ENCODE results near the gene HSPA8.
A peak's percentile ranks its signal among the peaks of the same experiment; 100 is the strongest.
"Not testable (repeated sequence)": the region's sequence is repeated elsewhere in the genome, so short reads cannot be mapped to it uniquely, and the experiment has no call there.

The HSPA8 gene

GRCh38 chr11:123061403-123062157, at the start of gene HSPA8:
Gene HSPA8, minus strand, starts transcription at chr11:123062136. Its CDS starts 812 bp downstream, at chr11:123061324.
- H3K4me1 ChIP-seq (ENCODE audit: insufficient read depth, low read length) = peaks cover 6% of the 10 kb centered on the region; the same call in 1 of the 2 replicates
- peak within 1 kb of the TSS; percentile 97 for H3K4me3 ChIP-seq (ENCODE audit: low read length)
- no peaks in the 10 kb centered on the region for H3K27me3 ChIP-seq (ENCODE audit: insufficient read depth, low read length)
- peaks cover 50% of the 10 kb centered on the region for H3K36me3 ChIP-seq (ENCODE audit: insufficient read depth, low read depth, low read length)
- H3K9ac ChIP-seq (ENCODE audit: low read depth, low read length) = peak within 1 kb of the TSS; percentile 100
- no peaks in the 10 kb centered on the region for H3K9me3 ChIP-seq (ENCODE audit: insufficient read depth, low read depth, low read length)
- H3K27ac ChIP-seq (ENCODE audit: low read length) = peak within 1 kb of the TSS; percentile 99

GRCh38 chr11:123111465-123111864, 49.5 kb upstream of the HSPA8 start:
- no peak overlapping the region for H3K9ac ChIP-seq (ENCODE audit: low read depth, low read length)
- H3K27me3 ChIP-seq (ENCODE audit: insufficient read depth, low read length) = no peaks in the 10 kb centered on the region
- H3K9me3 ChIP-seq (ENCODE audit: insufficient read depth, low read depth, low read length) = no peaks in the 10 kb centered on the region
- H3K27ac ChIP-seq (ENCODE audit: low read length) = no peak overlapping the region
- H3K4me1 ChIP-seq (ENCODE audit: insufficient read depth, low read length) = no peaks in the 10 kb centered on the region
- no peak overlapping the region for H3K4me3 ChIP-seq (ENCODE audit: low read length)
- H3K36me3 ChIP-seq (ENCODE audit: insufficient read depth, low read depth, low read length) = no peaks in the 10 kb centered on the region

- Histone ChIP-seq H3K4me3 (ENCODE audit: low read length) (no peak overlapping the region), H3K9ac (ENCODE audit: low read depth, low read length) (no peak overlapping the region), H3K36me3 (ENCODE audit: insufficient read depth, low read depth, low read length) (no peaks in the 10 kb centered on the region), H3K27me3 (ENCODE audit: insufficient read depth, low read length) (no peaks in the 10 kb centered on the region), H3K4me1 (ENCODE audit: insufficient read depth, low read length) (no peaks in the 10 kb centered on the region), H3K27ac (ENCODE audit: low read length) (no peak overlapping the region), H3K9me3 (ENCODE audit: insufficient read depth, low read depth, low read length) (no peaks in the 10 kb centered on the region)
Measured at GRCh38 chr11:123110397-123110796, 48.5 kb upstream of the HSPA8 start.

- Histone ChIP-seq H3K4me3 (ENCODE audit: low read length) (no peak overlapping the region), H3K9ac (ENCODE audit: low read depth, low read length) (no peak overlapping the region), H3K27ac (ENCODE audit: low read length) (no peak overlapping the region), H3K9me3 (ENCODE audit: insufficient read depth, low read depth, low read length) (no peaks in the 10 kb centered on the region), H3K4me1 (ENCODE audit: insufficient read depth, low read length) (no peaks in the 10 kb centered on the region), H3K36me3 (ENCODE audit: insufficient read depth, low read depth, low read length) (no peaks in the 10 kb centered on the region), H3K27me3 (ENCODE audit: insufficient read depth, low read length) (no peaks in the 10 kb centered on the region)
Measured at GRCh38 chr11:123107945-123108495, 46.1 kb upstream of the HSPA8 start.

- no peaks in the 10 kb centered on the region for H3K9me3 ChIP-seq (ENCODE audit: insufficient read depth, low read depth, low read length)
- no peaks in the 10 kb centered on the region for H3K36me3 ChIP-seq (ENCODE audit: insufficient read depth, low read depth, low read length)
- no peak overlapping the region for H3K27ac ChIP-seq (ENCODE audit: low read length)
- H3K4me1 ChIP-seq (ENCODE audit: insufficient read depth, low read length) = peaks cover 6% of the 10 kb centered on the region; the same call in 1 of the 2 replicates
- H3K27me3 ChIP-seq (ENCODE audit: insufficient read depth, low read length) = no peaks in the 10 kb centered on the region
- H3K4me3 ChIP-seq (ENCODE audit: low read length) = no peak overlapping the region
- no peak overlapping the region for H3K9ac ChIP-seq (ENCODE audit: low read depth, low read length)
Measured at GRCh38 chr11:123104697-123105096, 42.8 kb upstream of the HSPA8 start.

GRCh38 chr11:123103326-123103980, 41.5 kb upstream of the HSPA8 start:
- Histone ChIP-seq H3K27me3 (ENCODE audit: insufficient read depth, low read length) (no peaks in the 10 kb centered on the region), H3K27ac (ENCODE audit: low read length) (no peak overlapping the region), H3K4me3 (ENCODE audit: low read length) (no peak overlapping the region), H3K4me1 (ENCODE audit: insufficient read depth, low read length) (peaks cover 6% of the 10 kb centered on the region; the same call in 1 of the 2 replicates), H3K9me3 (ENCODE audit: insufficient read depth, low read depth, low read length) (no peaks in the 10 kb centered on the region), H3K36me3 (ENCODE audit: insufficient read depth, low read depth, low read length) (no peaks in the 10 kb centered on the region), H3K9ac (ENCODE audit: low read depth, low read length) (no peak overlapping the region)

- Histone ChIP-seq H3K9me3 (ENCODE audit: insufficient read depth, low read depth, low read length) (no peaks in the 10 kb centered on the region), H3K27me3 (ENCODE audit: insufficient read depth, low read length) (no peaks in the 10 kb centered on the region), H3K9ac (ENCODE audit: low read depth, low read length) (no peak overlapping the region), H3K27ac (ENCODE audit: low read length) (no peak overlapping the region), H3K4me3 (ENCODE audit: low read length) (no peak overlapping the region), H3K36me3 (ENCODE audit: insufficient read depth, low read depth, low read length) (peaks cover 15% of the 10 kb centered on the region; the same call in 1 of the 2 replicates), H3K4me1 (ENCODE audit: insufficient read depth, low read length) (peaks cover 6% of the 10 kb centered on the region; the same call in 1 of the 2 replicates)
Measured at GRCh38 chr11:123100379-123101085, 38.6 kb upstream of the HSPA8 start.

- Histone ChIP-seq H3K4me1 (ENCODE audit: insufficient read depth, low read length) (peaks cover 6% of the 10 kb centered on the region; the same call in 1 of the 2 replicates), H3K4me3 (ENCODE audit: low read length) (no peak overlapping the region), H3K9me3 (ENCODE audit: insufficient read depth, low read depth, low read length) (no peaks in the 10 kb centered on the region), H3K27ac (ENCODE audit: low read length) (no peak overlapping the region), H3K36me3 (ENCODE audit: insufficient read depth, low read depth, low read length) (peaks cover 18% of the 10 kb centered on the region; the same call in 1 of the 2 replicates), H3K27me3 (ENCODE audit: insufficient read depth, low read length) (no peaks in the 10 kb centered on the region), H3K9ac (ENCODE audit: low read depth, low read length) (no peak overlapping the region)
Measured at GRCh38 chr11:123098990-123099389, 37.1 kb upstream of the HSPA8 start.

GRCh38 chr11:123093739-123094138, 31.8 kb upstream of the HSPA8 start:
- no peaks in the 10 kb centered on the region for H3K4me1 ChIP-seq (ENCODE audit: insufficient read depth, low read length)

GRCh38 chr11:123091506-123091905, 29.6 kb upstream of the HSPA8 start:
- Histone ChIP-seq H3K27me3 (ENCODE audit: insufficient read depth, low read length) (no peaks in the 10 kb centered on the region), H3K27ac (ENCODE audit: low read length) (no peak overlapping the region), H3K4me1 (ENCODE audit: insufficient read depth, low read length) (no peaks in the 10 kb centered on the region)

More at GRCh38 chr11:123093739-123094138, 31.8 kb upstream of the HSPA8 start:
- Histone ChIP-seq H3K27me3 (ENCODE audit: insufficient read depth, low read length) (no peaks in the 10 kb centered on the region), H3K36me3 (ENCODE audit: insufficient read depth, low read depth, low read length) (peaks cover 18% of the 10 kb centered on the region; the same call in 1 of the 2 replicates), H3K9ac (ENCODE audit: low read depth, low read length) (no peak overlapping the region), H3K4me3 (ENCODE audit: low read length) (no peak overlapping the region), H3K27ac (ENCODE audit: low read length) (no peak overlapping the region), H3K9me3 (ENCODE audit: insufficient read depth, low read depth, low read length) (no peaks in the 10 kb centered on the region)

GRCh38 chr11:123090168-123090567, 28.2 kb upstream of the HSPA8 start:
- H3K27ac ChIP-seq (ENCODE audit: low read length); H3K36me3 ChIP-seq (ENCODE audit: insufficient read depth, low read depth, low read length); H3K9me3 ChIP-seq (ENCODE audit: insufficient read depth, low read depth, low read length); H3K4me3 ChIP-seq (ENCODE audit: low read length); H3K27me3 ChIP-seq (ENCODE audit: insufficient read depth, low read length); H3K9ac ChIP-seq (ENCODE audit: low read depth, low read length); H3K4me1 ChIP-seq (ENCODE audit: insufficient read depth, low read length): not testable (repeated sequence)

More at GRCh38 chr11:123091506-123091905, 29.6 kb upstream of the HSPA8 start:
- Histone ChIP-seq H3K9ac (ENCODE audit: low read depth, low read length) (no peak overlapping the region), H3K36me3 (ENCODE audit: insufficient read depth, low read depth, low read length) (peaks cover 8% of the 10 kb centered on the region; the same call in 1 of the 2 replicates), H3K9me3 (ENCODE audit: insufficient read depth, low read depth, low read length) (no peaks in the 10 kb centered on the region), H3K4me3 (ENCODE audit: low read length) (no peak overlapping the region)
